Upper lobe of right lung (tissue), 1 donor: Measurements from ENCODE around the gene COCH. TPM values are rescaled to one million over a fixed set of nuclear protein-coding genes. Genes with fewer than 3 reads are reported as not detected.

ENCODE experiments used
- ATAC-seq: fragments of 200-7000 bp; cut with Tn5 transposase; one replicate; pipeline ENCODE4 v1.9.1; 2020; ENCODE audit warnings: mild to moderate bottlenecking, moderate library complexity
- DNase-seq: peaks from one replicate; pipeline ENCODE4 v3.0.0-alpha.2; 2020
- H3K27ac ChIP-seq: fragments of 200-600 bp; one replicate; pipeline ENCODE4 v1.8.0; 2022
- H3K27me3 ChIP-seq: fragments of 200-600 bp; one replicate; pipeline ENCODE4 v1.8.0; 2022; ENCODE audit warnings: mild to moderate bottlenecking
- H3K36me3 ChIP-seq: fragments of 200-600 bp; one replicate; pipeline ENCODE4 v1.8.0; 2022
- H3K4me1 ChIP-seq: fragments of 200-600 bp; one replicate; pipeline ENCODE4 v1.8.0; 2022
- H3K4me3 ChIP-seq: fragments of 200-600 bp; one replicate; pipeline ENCODE4 v1.8.0; 2022; ENCODE audit warnings: mild to moderate bottlenecking
- H3K9me3 ChIP-seq: fragments of 200-600 bp; one replicate; pipeline ENCODE4 v1.8.0; 2022
- intact Hi-C: fragments of 100-400 bp; cut with DNase I; formaldehyde crosslinking; loops from one replicate; pipeline ENCODE4 v1.11.0; 2022
- total RNA-seq: library from RNA; stranded (reverse); fragmentation: NEBNext Ultra II Directional; extraction: Animal tissue kit (Norgen Biotek cat#: 25700); gene quantifications from one replicate; pipeline ENCODE4 v1.2.1, GENCODE V29; 2021
- TF ChIP-seq, protein P1 (sequence below): fragments of 200-600 bp; IDR thresholded peaks from one replicate; pipeline ENCODE4 v1.8.0; 2022; ENCODE audit warnings: antibody characterized with exemption
- donor health status: DM: no; HTN: yes; CAD: no; lungs with severe emphysema.

Gene COCH
- total RNA-seq, 1 donor from 2014 or later: 0.38 TPM

DNA sequence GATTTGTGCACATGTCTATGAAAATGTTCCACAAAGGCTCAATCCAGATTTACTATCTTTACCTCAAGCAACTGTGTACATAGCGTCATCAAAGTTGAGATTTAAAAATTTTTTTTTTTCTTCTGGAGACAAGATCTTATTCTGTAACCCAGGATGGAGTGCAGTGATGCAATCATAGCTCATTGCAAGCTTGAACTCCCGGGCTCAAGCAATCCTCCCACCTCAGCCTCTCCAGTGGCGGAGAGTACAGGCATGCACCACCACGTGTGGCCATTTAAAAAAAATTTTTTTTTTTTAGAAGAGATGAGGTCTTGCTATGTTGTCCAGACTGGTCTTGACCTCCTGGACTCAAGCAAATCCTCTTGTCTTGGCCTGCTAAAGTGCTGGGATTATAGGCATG is 2.3 kb downstream of the COCH start:
- no peaks in the 10 kb centered on the region for H3K36me3 ChIP-seq
- DNase-seq (no peak), ATAC-seq (no peak)
- no peak overlapping the region for H3K4me3 ChIP-seq
- peaks cover 39% of the 10 kb centered on the region for H3K27me3 ChIP-seq
- H3K9me3 ChIP-seq: no peaks in the 10 kb centered on the region
- TF ChIP-seq, protein P1, sequence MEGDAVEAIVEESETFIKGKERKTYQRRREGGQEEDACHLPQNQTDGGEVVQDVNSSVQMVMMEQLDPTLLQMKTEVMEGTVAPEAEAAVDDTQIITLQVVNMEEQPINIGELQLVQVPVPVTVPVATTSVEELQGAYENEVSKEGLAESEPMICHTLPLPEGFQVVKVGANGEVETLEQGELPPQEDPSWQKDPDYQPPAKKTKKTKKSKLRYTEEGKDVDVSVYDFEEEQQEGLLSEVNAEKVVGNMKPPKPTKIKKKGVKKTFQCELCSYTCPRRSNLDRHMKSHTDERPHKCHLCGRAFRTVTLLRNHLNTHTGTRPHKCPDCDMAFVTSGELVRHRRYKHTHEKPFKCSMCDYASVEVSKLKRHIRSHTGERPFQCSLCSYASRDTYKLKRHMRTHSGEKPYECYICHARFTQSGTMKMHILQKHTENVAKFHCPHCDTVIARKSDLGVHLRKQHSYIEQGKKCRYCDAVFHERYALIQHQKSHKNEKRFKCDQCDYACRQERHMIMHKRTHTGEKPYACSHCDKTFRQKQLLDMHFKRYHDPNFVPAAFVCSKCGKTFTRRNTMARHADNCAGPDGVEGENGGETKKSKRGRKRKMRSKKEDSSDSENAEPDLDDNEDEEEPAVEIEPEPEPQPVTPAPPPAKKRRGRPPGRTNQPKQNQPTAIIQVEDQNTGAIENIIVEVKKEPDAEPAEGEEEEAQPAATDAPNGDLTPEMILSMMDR: no peak
- intact Hi-C loops: no loop called here
- no peak overlapping the region for H3K27ac ChIP-seq
- H3K4me1 ChIP-seq: peaks cover 8% of the 10 kb centered on the region

DNA sequence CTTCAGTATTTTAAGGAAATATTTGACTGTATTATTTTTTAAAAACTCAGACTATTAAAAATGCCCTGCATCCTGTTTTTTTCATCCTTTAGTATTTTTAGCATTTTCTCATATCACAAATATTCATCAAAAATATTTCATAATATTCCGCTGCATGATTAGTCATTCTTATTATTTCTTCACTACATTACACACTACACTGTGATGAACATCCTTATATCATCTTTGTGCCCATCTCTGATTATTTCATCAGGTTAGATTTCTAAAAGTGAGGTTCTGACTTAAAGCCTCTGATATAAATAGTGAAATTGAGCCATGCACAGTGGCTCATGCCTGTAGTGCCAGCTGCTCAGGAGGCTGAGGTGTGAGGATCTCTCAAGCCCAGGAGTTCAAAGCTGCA is 8.1 kb downstream of the COCH start:
- no peaks in the 10 kb centered on the region for H3K4me1 ChIP-seq
- H3K4me3 ChIP-seq: no peak overlapping the region
- no peak for ATAC-seq
- H3K9me3 ChIP-seq: no peaks in the 10 kb centered on the region
- no peak overlapping the region for H3K27ac ChIP-seq
- TF ChIP-seq, protein P1: no peak
- no peak for DNase-seq
- intact Hi-C loops: no loop called here
- H3K36me3 ChIP-seq: no peaks in the 10 kb centered on the region
- no peaks in the 10 kb centered on the region for H3K27me3 ChIP-seq

DNA sequence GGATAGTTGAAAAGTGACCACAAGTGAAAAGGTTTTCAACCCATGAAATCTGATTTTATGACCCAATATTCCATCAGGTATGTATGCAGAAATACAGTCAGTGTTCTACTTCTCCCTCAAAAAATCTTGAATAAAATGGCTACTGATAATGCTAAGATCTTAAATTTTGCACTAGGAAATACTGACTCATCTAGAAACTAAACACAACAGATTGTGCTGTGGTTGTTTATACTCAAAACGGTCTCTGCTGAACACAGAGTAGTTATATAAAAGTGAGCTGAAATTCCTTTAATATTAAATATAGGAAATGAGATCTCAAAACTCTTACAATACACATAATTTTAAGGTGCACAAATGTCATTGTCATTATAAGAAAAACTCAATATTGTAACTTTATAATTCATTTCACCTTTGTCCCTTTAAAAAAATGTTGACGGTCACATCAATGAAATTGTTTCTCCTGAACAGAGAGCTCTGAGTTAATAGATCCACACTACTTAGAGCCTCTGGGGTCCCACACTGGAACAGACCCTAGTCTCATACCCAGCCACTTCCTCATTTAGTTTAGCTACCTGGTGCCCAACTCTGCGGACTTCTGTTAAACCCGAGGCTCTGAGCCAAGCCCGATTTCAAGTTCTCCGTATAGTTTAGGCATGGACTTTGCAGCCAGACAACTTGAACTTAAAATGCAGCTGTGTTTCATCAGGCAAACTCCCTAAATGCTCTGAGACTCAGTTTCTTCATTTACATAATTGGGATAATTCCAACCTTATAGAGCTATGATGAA is 9.3 kb downstream of the COCH start:
- TF ChIP-seq, protein P1: no peak
- DNase-seq (no peak), ATAC-seq (no peak)
- Histone ChIP-seq H3K4me3 (no peak overlapping the region), H3K9me3 (no peaks in the 10 kb centered on the region), H3K4me1 (no peaks in the 10 kb centered on the region), H3K27ac (no peak overlapping the region), H3K27me3 (no peaks in the 10 kb centered on the region), H3K36me3 (no peaks in the 10 kb centered on the region)
- intact Hi-C loops: no loop called here

DNA sequence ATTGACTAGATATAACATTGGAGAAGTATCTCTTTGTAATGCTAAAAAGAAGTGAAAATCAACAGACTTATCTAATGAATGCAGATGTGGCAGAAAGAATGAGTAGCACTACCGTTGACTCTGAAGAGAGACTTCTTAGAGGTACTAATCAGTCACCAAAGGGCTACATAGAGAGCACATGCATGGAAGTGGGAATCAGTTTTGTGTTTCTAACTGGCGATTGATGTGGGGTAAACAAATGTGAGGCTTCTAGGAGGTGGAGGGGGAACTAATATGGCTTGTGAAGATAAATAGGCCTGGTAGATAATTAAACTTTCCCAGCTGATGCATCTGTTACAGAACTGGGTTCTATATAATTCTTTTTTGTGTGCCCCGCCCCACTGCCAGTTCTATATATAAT is 10.5 kb downstream of the COCH start:
- no peak overlapping the region for H3K4me3 ChIP-seq
- no peaks in the 10 kb centered on the region for H3K36me3 ChIP-seq
- TF ChIP-seq, protein P1: no peak
- ATAC-seq (no peak), DNase-seq (no peak)
- intact Hi-C loops: no loop called here
- H3K27me3 ChIP-seq: no peaks in the 10 kb centered on the region
- H3K27ac ChIP-seq: no peak overlapping the region
- H3K9me3 ChIP-seq: no peaks in the 10 kb centered on the region
- no peaks in the 10 kb centered on the region for H3K4me1 ChIP-seq

DNA sequence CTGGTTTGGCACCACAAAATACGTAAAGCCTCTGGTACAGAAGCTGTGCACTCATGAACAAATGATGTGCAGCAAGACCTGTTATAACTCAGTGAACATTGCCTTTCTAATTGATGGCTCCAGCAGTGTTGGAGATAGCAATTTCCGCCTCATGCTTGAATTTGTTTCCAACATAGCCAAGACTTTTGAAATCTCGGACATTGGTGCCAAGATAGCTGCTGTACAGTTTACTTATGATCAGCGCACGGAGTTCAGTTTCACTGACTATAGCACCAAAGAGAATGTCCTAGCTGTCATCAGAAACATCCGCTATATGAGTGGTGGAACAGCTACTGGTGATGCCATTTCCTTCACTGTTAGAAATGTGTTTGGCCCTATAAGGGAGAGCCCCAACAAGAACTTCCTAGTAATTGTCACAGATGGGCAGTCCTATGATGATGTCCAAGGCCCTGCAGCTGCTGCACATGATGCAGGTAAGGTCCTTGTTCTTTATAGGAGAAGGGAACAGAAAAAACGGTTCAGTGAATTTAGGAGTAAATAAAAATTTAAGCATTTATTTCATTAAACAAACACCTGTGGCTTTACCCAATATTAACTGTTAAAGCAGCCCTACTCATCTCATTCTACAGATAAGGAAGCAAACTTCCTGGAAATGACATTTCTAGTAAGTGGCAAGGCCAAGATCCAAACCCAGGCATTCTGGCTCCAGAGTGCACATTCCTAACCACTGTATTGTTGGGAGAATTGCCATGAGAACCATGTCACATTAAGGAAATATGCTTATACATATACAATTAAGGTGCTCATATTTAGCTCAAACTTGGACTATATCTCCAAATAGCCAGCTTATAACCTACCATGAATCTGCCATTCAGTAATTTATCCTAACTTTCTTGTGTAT is 11.7 kb downstream of the COCH start:
- Histone ChIP-seq H3K4me1 (no peaks in the 10 kb centered on the region), H3K27me3 (no peaks in the 10 kb centered on the region)
- intact Hi-C loops: no loop called here

More for the DNA sequence above, 11.7 kb downstream of the COCH start:
- Histone ChIP-seq H3K36me3 (no peaks in the 10 kb centered on the region), H3K9me3 (no peaks in the 10 kb centered on the region), H3K27ac (no peak overlapping the region), H3K4me3 (no peak overlapping the region)
- ATAC-seq: no peak
- TF ChIP-seq, protein P1: no peak
- no peak for DNase-seq
